ENCODE measurements around the gene ZNF786. TPM values are rescaled to one million over a fixed set of nuclear protein-coding genes. Genes with fewer than 3 reads are reported as not detected.

ZNF786 gene
- total RNA-seq, 2 donors from 2014 or later = 4.8 to 5.4 TPM

DNA sequence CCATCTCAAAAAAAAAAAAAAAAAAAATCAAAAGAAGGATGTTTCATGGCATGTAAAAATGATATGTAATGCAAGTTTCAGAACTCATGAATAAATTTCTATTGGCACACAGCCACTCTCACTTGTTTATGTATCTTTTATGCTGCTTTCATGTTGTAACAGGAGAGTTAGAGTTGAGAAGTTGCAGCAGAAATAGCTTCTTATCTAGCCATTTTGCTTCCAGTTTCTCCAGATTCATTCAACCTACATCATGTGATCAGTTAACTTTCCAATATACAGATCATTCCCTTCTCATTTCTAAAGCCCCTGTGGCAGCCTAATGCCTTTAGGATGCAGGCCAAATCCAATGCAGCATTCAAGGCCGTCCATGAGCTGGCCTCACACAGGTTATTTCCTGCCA is 30.4 kb downstream of the ZNF786 start:
- TF ChIP-seq, protein P1, sequence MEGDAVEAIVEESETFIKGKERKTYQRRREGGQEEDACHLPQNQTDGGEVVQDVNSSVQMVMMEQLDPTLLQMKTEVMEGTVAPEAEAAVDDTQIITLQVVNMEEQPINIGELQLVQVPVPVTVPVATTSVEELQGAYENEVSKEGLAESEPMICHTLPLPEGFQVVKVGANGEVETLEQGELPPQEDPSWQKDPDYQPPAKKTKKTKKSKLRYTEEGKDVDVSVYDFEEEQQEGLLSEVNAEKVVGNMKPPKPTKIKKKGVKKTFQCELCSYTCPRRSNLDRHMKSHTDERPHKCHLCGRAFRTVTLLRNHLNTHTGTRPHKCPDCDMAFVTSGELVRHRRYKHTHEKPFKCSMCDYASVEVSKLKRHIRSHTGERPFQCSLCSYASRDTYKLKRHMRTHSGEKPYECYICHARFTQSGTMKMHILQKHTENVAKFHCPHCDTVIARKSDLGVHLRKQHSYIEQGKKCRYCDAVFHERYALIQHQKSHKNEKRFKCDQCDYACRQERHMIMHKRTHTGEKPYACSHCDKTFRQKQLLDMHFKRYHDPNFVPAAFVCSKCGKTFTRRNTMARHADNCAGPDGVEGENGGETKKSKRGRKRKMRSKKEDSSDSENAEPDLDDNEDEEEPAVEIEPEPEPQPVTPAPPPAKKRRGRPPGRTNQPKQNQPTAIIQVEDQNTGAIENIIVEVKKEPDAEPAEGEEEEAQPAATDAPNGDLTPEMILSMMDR (IDR thresholded peaks at IDR 0.05) = no peak
- Histone ChIP-seq H3K4me3 (no peak overlapping the region), H3K36me3 (no peaks in the 10 kb centered on the region), H3K9me3 (no peaks in the 10 kb centered on the region), H3K27ac (no peak overlapping the region), H3K27me3 (no peaks in the 10 kb centered on the region), H3K9ac (ENCODE audit: low read depth in 2 of 2, low read length in 2 of 2) (no peak overlapping the region), H3K4me1 (no peaks in the 10 kb centered on the region)
- no peak for DNase-seq
- intact Hi-C loops (cut with DNase I) = no loop called here

DNA sequence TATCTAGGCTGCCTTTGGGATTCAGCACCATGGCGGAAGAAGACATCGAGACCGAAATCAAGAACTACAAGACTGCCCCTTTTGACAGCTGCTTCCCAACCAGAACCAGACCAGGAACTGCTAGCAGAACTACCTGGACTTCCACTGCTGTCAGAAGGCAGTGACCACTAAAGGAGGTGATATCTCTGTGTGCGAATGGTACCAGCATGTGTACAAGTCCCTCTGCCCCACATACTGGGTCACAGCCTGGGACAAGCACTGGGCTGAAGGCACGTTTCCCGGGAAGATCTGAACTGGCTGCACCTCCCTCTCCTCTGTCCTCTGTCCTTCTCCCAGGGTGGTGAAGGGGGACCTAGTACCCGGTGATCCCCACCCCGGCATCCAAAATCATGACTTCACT is 36.6 kb downstream of the ZNF786 start:
- H3K4me3 ChIP-seq = no peak overlapping the region
- no peak overlapping the region for H3K9ac ChIP-seq (ENCODE audit: low read depth in 2 of 2, low read length in 2 of 2)
- no peaks in the 10 kb centered on the region for H3K27me3 ChIP-seq
- intact Hi-C loops (cut with DNase I) = no loop called here
- H3K4me1 ChIP-seq = no peaks in the 10 kb centered on the region
- no peaks in the 10 kb centered on the region for H3K36me3 ChIP-seq
- no peaks in the 10 kb centered on the region for H3K9me3 ChIP-seq
- no peak for DNase-seq
- TF ChIP-seq, protein P1 (IDR thresholded peaks at IDR 0.05) = no peak
- H3K27ac ChIP-seq = no peak overlapping the region

DNA sequence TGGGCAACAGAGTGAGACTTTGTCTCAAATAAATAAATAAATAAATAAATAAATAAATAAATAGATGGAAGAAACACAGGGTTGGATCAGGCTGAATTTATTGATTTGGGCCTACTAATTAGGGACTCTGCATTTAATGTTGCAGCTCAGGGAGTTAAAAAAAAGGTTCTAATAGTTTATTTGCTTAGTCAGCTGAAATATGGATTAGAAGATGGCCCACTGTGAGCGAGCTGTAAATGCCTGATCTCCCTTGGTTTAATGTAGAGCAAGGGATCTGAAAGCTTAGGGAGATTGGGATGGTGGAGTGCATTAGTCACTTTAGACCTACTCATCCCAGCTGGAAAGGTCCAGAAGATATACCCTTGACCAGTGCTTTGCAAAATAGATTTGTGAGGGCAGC is 37.1 kb downstream of the ZNF786 start:
- TF ChIP-seq, protein P1 (IDR thresholded peaks at IDR 0.05) = no peak
- Histone ChIP-seq H3K4me1 (no peaks in the 10 kb centered on the region), H3K36me3 (no peaks in the 10 kb centered on the region), H3K27me3 (no peaks in the 10 kb centered on the region), H3K9ac (ENCODE audit: low read depth in 2 of 2, low read length in 2 of 2) (no peak overlapping the region), H3K9me3 (no peaks in the 10 kb centered on the region), H3K4me3 (no peak overlapping the region), H3K27ac (no peak overlapping the region)
- no peak for DNase-seq
- intact Hi-C loops (cut with DNase I) = no loop called here

GRCh38 chr7:149050941-149051340 is 39.6 kb downstream of the ZNF786 start:
- no peaks in the 10 kb centered on the region for H3K27me3 ChIP-seq
- intact Hi-C loops (cut with DNase I) = no loop called here
- no peak overlapping the region for H3K27ac ChIP-seq
- no peaks in the 10 kb centered on the region for H3K4me1 ChIP-seq
- TF ChIP-seq, protein P1 (IDR thresholded peaks at IDR 0.05) = no peak
- H3K9ac ChIP-seq (ENCODE audit: low read depth in 2 of 2, low read length in 2 of 2) = no peak overlapping the region
- H3K36me3 ChIP-seq = no peaks in the 10 kb centered on the region
- no peaks in the 10 kb centered on the region for H3K9me3 ChIP-seq
- H3K4me3 ChIP-seq = no peak overlapping the region
- no peak for DNase-seq

DNA sequence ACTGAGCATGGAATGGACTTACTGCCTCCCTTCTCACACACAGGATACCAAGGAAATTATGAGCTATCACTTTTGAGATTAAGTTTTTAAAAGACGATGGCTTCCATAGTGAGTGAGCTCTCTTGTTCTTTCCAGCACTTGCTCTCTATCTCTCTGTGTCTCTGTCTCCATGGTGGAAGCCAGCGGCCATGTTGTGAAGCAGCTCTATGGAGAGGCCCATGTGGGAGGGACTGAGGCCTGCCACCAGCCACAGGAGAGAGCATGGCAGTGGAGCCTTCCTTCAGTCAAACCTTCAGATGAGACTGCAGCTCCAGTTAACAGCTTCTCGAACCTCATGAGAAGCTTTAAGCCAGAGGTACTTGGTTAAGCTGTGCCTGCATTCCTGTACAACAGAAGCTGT is 41.7 kb downstream of the ZNF786 start:
- intact Hi-C loops (cut with DNase I) = no loop called here
- Histone ChIP-seq H3K27me3 (no peaks in the 10 kb centered on the region), H3K36me3 (no peaks in the 10 kb centered on the region), H3K9me3 (no peaks in the 10 kb centered on the region), H3K27ac (no peak overlapping the region), H3K9ac (ENCODE audit: low read depth in 2 of 2, low read length in 2 of 2) (no peak overlapping the region), H3K4me3 (no peak overlapping the region), H3K4me1 (no peaks in the 10 kb centered on the region)
- TF ChIP-seq, protein P1 (IDR thresholded peaks at IDR 0.05) = no peak
- DNase-seq = no peak

- H3K27ac ChIP-seq = no peak overlapping the region
- H3K4me3 ChIP-seq = no peak overlapping the region
- H3K27me3 ChIP-seq = no peaks in the 10 kb centered on the region
- H3K36me3 ChIP-seq = no peaks in the 10 kb centered on the region
- DNase-seq = no peak
- TF ChIP-seq, protein P1 (IDR thresholded peaks at IDR 0.05) = no peak
- H3K9me3 ChIP-seq = no peaks in the 10 kb centered on the region
- no peaks in the 10 kb centered on the region for H3K4me1 ChIP-seq
- no peak overlapping the region for H3K9ac ChIP-seq (ENCODE audit: low read depth in 2 of 2, low read length in 2 of 2)
- intact Hi-C loops (cut with DNase I) = no loop called here
Observed at GRCh38 chr7:149046416-149046815, 44.1 kb downstream of the ZNF786 start.

Data from colonic mucosa (tissue), 4 donors.